HG02763 (cell line): Measurements from ENCODE around the gene ZC3HAV1.
"Not testable (repeated sequence)": the region's sequence is repeated elsewhere in the genome, so short reads cannot be mapped to it uniquely, and the experiment has no call there.

Source experiments
- ATAC-seq: cut with Tn5 transposase; IDR thresholded peaks from one replicate; pipeline ENCODE4 v1.9.1; 2021; ENCODE audit warnings: mild to moderate bottlenecking, moderate library complexity; ENCODE audit not compliant: unreplicated experiment

ZC3HAV1 gene

GRCh38 chr7:139025861-139026260, 83.7 kb downstream of the ZC3HAV1 start:
- not testable (repeated sequence) for ATAC-seq

- no peak for ATAC-seq
Observed at GRCh38 chr7:139023076-139023475, 86.4 kb downstream of the ZC3HAV1 start.

GRCh38 chr7:139022286-139022685, 87.2 kb downstream of the ZC3HAV1 start:
- no peak for ATAC-seq

- no peak for ATAC-seq
Observed at GRCh38 chr7:139018910-139019309, 90.6 kb downstream of the ZC3HAV1 start.

GRCh38 chr7:139016931-139017511, 92.5 kb downstream of the ZC3HAV1 start:
- ATAC-seq = peak; percentile 60

- no peak for ATAC-seq
Observed at GRCh38 chr7:139011373-139011772, 98.1 kb downstream of the ZC3HAV1 start.

GRCh38 chr7:139004321-139005090, 105.0 kb downstream of the ZC3HAV1 start:
- ATAC-seq = no peak

- no peak for ATAC-seq
Observed at GRCh38 chr7:138999414-138999813, 110.1 kb downstream of the ZC3HAV1 start.
